Measurements from ENCODE around the gene RNF121. TPM values are rescaled to one million over a fixed set of nuclear protein-coding genes. Genes with fewer than 3 reads are reported as not detected.

The RNF121 gene
- total RNA-seq, 1 donor from 2014 or later, result 23.0 TPM

DNA sequence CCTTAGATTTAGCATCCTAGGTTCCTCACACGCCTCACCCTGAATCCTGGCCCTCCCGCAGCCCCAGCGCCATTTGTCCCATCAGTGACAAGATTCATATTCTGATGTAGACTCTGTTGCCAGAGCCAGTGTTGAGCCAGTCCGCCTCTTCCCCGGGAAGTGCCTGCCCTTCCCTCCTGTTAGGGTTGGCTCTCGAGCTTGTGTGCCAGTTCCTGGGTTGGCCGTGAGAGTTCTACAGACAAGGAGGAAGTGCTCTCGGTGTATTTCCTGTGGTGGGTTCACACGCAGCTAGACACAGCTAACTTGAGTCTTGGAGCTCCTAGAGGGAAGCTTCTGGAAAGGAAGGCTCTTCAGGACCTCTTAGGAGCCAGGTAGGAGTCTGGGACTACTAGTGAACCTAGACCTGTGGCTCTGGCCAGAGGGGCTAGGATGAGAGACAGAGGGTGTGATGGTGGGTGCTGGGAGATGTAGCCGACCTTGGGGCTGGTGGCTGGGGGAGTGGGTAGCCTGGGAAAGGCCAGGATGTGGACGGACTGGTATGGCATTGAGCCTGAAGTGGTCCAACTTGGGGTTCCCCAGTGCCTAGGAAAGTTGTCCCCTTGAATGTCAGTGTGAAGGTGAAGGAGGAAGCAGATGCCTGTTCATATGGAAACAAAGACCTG lies 69.9 kb downstream of the RNF121 start, which contains the start of gene IL18BP:
Gene IL18BP (plus strand): TSS at position 261 of the 662 bp plus-strand sequence. CDS start 1,076 bp downstream, outside the sequence.
- Histone ChIP-seq H3K36me3 (peaks cover 28% of the 10 kb centered on the region), H3K9me3 (replicated peaks) (no peaks in the 10 kb centered on the region), H3K27ac (replicated peaks) (peak within 1 kb of the TSS; percentile 82), H3K4me3 (peak within 1 kb of the TSS; percentile 57), H3K27me3 (ENCODE audit: low read depth) (no peaks in the 10 kb centered on the region), H3K4me1 (peaks cover 46% of the 10 kb centered on the region)
- no peak for DNase-seq
- intact Hi-C loops (cut with micrococcal nuclease), result no loop called here
- TF ChIP-seq, protein P1, sequence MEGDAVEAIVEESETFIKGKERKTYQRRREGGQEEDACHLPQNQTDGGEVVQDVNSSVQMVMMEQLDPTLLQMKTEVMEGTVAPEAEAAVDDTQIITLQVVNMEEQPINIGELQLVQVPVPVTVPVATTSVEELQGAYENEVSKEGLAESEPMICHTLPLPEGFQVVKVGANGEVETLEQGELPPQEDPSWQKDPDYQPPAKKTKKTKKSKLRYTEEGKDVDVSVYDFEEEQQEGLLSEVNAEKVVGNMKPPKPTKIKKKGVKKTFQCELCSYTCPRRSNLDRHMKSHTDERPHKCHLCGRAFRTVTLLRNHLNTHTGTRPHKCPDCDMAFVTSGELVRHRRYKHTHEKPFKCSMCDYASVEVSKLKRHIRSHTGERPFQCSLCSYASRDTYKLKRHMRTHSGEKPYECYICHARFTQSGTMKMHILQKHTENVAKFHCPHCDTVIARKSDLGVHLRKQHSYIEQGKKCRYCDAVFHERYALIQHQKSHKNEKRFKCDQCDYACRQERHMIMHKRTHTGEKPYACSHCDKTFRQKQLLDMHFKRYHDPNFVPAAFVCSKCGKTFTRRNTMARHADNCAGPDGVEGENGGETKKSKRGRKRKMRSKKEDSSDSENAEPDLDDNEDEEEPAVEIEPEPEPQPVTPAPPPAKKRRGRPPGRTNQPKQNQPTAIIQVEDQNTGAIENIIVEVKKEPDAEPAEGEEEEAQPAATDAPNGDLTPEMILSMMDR (IDR thresholded peaks at IDR 0.05; ENCODE audit: borderline replicate concordance), result no peak

- Histone ChIP-seq H3K36me3 (peaks cover 34% of the 10 kb centered on the region), H3K27me3 (ENCODE audit: low read depth) (no peaks in the 10 kb centered on the region), H3K27ac (replicated peaks) (peak overlapping the region; percentile 82), H3K4me1 (peaks cover 46% of the 10 kb centered on the region), H3K9me3 (replicated peaks) (no peaks in the 10 kb centered on the region), H3K4me3 (peak overlapping the region; percentile 57)
- DNase-seq, result no peak
- intact Hi-C loops (cut with micrococcal nuclease), result no loop called here
- TF ChIP-seq, protein P1 (IDR thresholded peaks at IDR 0.05; ENCODE audit: borderline replicate concordance), result no peak
Observed at GRCh38 chr11:71999362-71999761, 70.5 kb downstream of the RNF121 start.

GRCh38 chr11:71999798-72000197 lies 71.0 kb downstream of the RNF121 start:
- peaks cover 46% of the 10 kb centered on the region for H3K4me1 ChIP-seq
- peak overlapping the region; percentile 82 for H3K27ac ChIP-seq (replicated peaks)
- DNase-seq, result no peak
- intact Hi-C loops (cut with micrococcal nuclease), result no loop called here
- no peaks in the 10 kb centered on the region for H3K27me3 ChIP-seq (ENCODE audit: low read depth)
- no peaks in the 10 kb centered on the region for H3K9me3 ChIP-seq (replicated peaks)
- TF ChIP-seq, protein P1 (IDR thresholded peaks at IDR 0.05; ENCODE audit: borderline replicate concordance), result no peak
- H3K4me3 ChIP-seq, result peak overlapping the region; percentile 57
- peaks cover 38% of the 10 kb centered on the region for H3K36me3 ChIP-seq

- H3K36me3 ChIP-seq, result peaks cover 43% of the 10 kb centered on the region
- H3K4me1 ChIP-seq, result peaks cover 49% of the 10 kb centered on the region
- peak overlapping the region; percentile 57 for H3K4me3 ChIP-seq
- intact Hi-C loops (cut with micrococcal nuclease), result no loop called here
- H3K27ac ChIP-seq (replicated peaks), result peak overlapping the region; percentile 82
- no peaks in the 10 kb centered on the region for H3K9me3 ChIP-seq (replicated peaks)
- TF ChIP-seq, protein P1 (IDR thresholded peaks at IDR 0.05; ENCODE audit: borderline replicate concordance), result no peak
- H3K27me3 ChIP-seq (ENCODE audit: low read depth), result no peaks in the 10 kb centered on the region
- DNase-seq, result no peak
Observed at GRCh38 chr11:72000202-72000867, 71.5 kb downstream of the RNF121 start.

DNA sequence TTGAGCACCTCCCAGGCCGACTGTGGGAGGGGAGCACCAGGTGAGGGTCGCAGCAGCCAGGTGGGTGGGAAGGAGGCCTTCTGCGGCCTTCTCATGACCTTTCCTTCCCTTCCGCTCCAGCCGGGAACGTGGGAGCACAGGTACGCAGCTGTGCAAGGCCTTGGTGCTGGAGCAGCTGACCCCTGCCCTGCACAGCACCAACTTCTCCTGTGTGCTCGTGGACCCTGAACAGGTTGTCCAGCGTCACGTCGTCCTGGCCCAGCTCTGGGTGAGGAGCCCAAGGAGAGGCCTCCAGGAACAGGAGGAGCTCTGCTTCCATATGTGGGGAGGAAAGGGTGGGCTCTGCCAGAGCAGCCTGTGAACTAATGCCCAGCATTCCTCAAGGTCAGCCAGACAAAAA lies 72.4 kb downstream of the RNF121 start:
- no peak overlapping the region for H3K4me3 ChIP-seq
- intact Hi-C loops (cut with micrococcal nuclease), result no loop called here
- H3K9me3 ChIP-seq (replicated peaks), result no peaks in the 10 kb centered on the region
- H3K27me3 ChIP-seq (ENCODE audit: low read depth), result no peaks in the 10 kb centered on the region
- H3K4me1 ChIP-seq, result peaks cover 52% of the 10 kb centered on the region
- TF ChIP-seq, protein P1 (IDR thresholded peaks at IDR 0.05; ENCODE audit: borderline replicate concordance), result no peak
- H3K27ac ChIP-seq (replicated peaks), result no peak overlapping the region
- peaks cover 53% of the 10 kb centered on the region for H3K36me3 ChIP-seq
- DNase-seq, result no peak

All from left ventricle myocardium inferior (tissue), 1 donor.